ENCODE results near the gene SBF2.

SBF2 gene

GRCh38 chr11:10107497-10107896 lies 186.5 kb downstream of the SBF2 start:
- TF ChIP-seq SIN3A (IDR thresholded peaks at IDR 0.05; ENCODE audit: borderline replicate concordance, insufficient read depth, low read length) (no peak), POLR2AphosphoS5 (IDR thresholded peaks at IDR 0.05; ENCODE audit: low read depth, low read length) (no peak)

GRCh38 chr11:10097615-10098014 lies 196.4 kb downstream of the SBF2 start:
- TF ChIP-seq TAF1 (IDR thresholded peaks at IDR 0.05; ENCODE audit: borderline replicate concordance, insufficient read depth, low read length) (no peak), POLR2AphosphoS5 (IDR thresholded peaks at IDR 0.05; ENCODE audit: low read depth, low read length) (no peak), REST (IDR thresholded peaks at IDR 0.05; ENCODE audit: insufficient read depth in 1 of 2, low read depth in 2 of 2, low read length in 2 of 2) (no peak), SIN3A (IDR thresholded peaks at IDR 0.05; ENCODE audit: borderline replicate concordance, insufficient read depth, low read length) (no peak), FOXP2 (optimal IDR thresholded peaks at IDR 0.05; ENCODE audit: borderline replicate concordance, extremely low read depth, extremely low read length, insufficient read depth) (no peak)

GRCh38 chr11:10096987-10097386 lies 197.0 kb downstream of the SBF2 start:
- no peak for TF ChIP-seq TAF1 (IDR thresholded peaks at IDR 0.05; ENCODE audit: borderline replicate concordance, insufficient read depth, low read length)
- no peak for TF ChIP-seq REST (IDR thresholded peaks at IDR 0.05; ENCODE audit: insufficient read depth in 1 of 2, low read depth in 2 of 2, low read length in 2 of 2)
- TF ChIP-seq FOXP2 (optimal IDR thresholded peaks at IDR 0.05; ENCODE audit: borderline replicate concordance, extremely low read depth, extremely low read length, insufficient read depth), result no peak
- no peak for TF ChIP-seq POLR2AphosphoS5 (IDR thresholded peaks at IDR 0.05; ENCODE audit: low read depth, low read length)
- no peak for TF ChIP-seq SIN3A (IDR thresholded peaks at IDR 0.05; ENCODE audit: borderline replicate concordance, insufficient read depth, low read length)

- TF ChIP-seq POLR2AphosphoS5 (IDR thresholded peaks at IDR 0.05; ENCODE audit: low read depth, low read length) (no peak), TAF1 (IDR thresholded peaks at IDR 0.05; ENCODE audit: borderline replicate concordance, insufficient read depth, low read length) (no peak), REST (IDR thresholded peaks at IDR 0.05; ENCODE audit: insufficient read depth in 1 of 2, low read depth in 2 of 2, low read length in 2 of 2) (no peak), SIN3A (IDR thresholded peaks at IDR 0.05; ENCODE audit: borderline replicate concordance, insufficient read depth, low read length) (no peak), FOXP2 (optimal IDR thresholded peaks at IDR 0.05; ENCODE audit: borderline replicate concordance, extremely low read depth, extremely low read length, insufficient read depth) (no peak)
Observed at GRCh38 chr11:10095412-10096208, 198.4 kb downstream of the SBF2 start.

- TF ChIP-seq SIN3A (IDR thresholded peaks at IDR 0.05; ENCODE audit: borderline replicate concordance, insufficient read depth, low read length) (no peak), FOXP2 (optimal IDR thresholded peaks at IDR 0.05; ENCODE audit: borderline replicate concordance, extremely low read depth, extremely low read length, insufficient read depth) (no peak), REST (IDR thresholded peaks at IDR 0.05; ENCODE audit: insufficient read depth in 1 of 2, low read depth in 2 of 2, low read length in 2 of 2) (no peak), POLR2AphosphoS5 (IDR thresholded peaks at IDR 0.05; ENCODE audit: low read depth, low read length) (no peak), TAF1 (IDR thresholded peaks at IDR 0.05; ENCODE audit: borderline replicate concordance, insufficient read depth, low read length) (no peak)
Observed at GRCh38 chr11:10092426-10092825, 201.6 kb downstream of the SBF2 start.

All from PFSK-1 (cell line).